ENCODE results near the gene HSD17B12. TPM values are rescaled to one million over a fixed set of nuclear protein-coding genes. Genes with fewer than 3 reads are reported as not detected.

Gene HSD17B12
- total and polyA plus RNA-seq, 2 experiments from 2014 or later = 128 to 168 TPM

GRCh38 chr11:43904742-43905535, 224.4 kb downstream of the HSD17B12 start:
- H3K36me3 Mint-ChIP-seq (ENCODE audit: low read depth) = no peaks in the 10 kb centered on the region
- no peak overlapping the region for H3K27ac ChIP-seq (ENCODE audit: low read depth)
- H3K9me3 Mint-ChIP-seq = no peaks in the 10 kb centered on the region
- ATAC-seq (no peak), DNase-seq (ENCODE audit: low spot score) (no peak)
- H3K79me2 ChIP-seq (replicated peaks; ENCODE audit: insufficient read depth) = no peaks in the 10 kb centered on the region
- no peaks in the 10 kb centered on the region for H3F3A ChIP-seq (replicated peaks; ENCODE audit: low read depth)
- H4K20me1 ChIP-seq (replicated peaks; ENCODE audit: insufficient read depth) = no peaks in the 10 kb centered on the region; the same call in 1 of the 2 replicates
- H3K4me1 Mint-ChIP-seq = no peaks in the 10 kb centered on the region
- H3K4me3 ChIP-seq = no peak overlapping the region
- TF ChIP-seq CREB1 (CRISPR knock-in tag; IDR thresholded peaks at IDR 0.05; ENCODE audit: low read depth) = no peak
- no peak for TF ChIP-seq STAT1 (IDR thresholded peaks at IDR 0.05; ENCODE audit: unreplicated experiment)
- TF ChIP-seq NANOG (IDR thresholded peaks at IDR 0.05; ENCODE audit: borderline replicate concordance) = no peak
- TF ChIP-seq ZNF114 (CRISPR knock-in tag; IDR thresholded peaks at IDR 0.05) = no peak
- TF ChIP-seq JUNB (IDR thresholded peaks at IDR 0.05; ENCODE audit: unreplicated experiment) = no peak
- TF ChIP-seq EZH2phosphoT487 (IDR thresholded peaks at IDR 0.05; ENCODE audit: unreplicated experiment) = no peak
- TF ChIP-seq EZH2 (IDR thresholded peaks at IDR 0.05; ENCODE audit: low read depth, unreplicated experiment) = no peak
- TF ChIP-seq ZNF331 (CRISPR knock-in tag; IDR thresholded peaks at IDR 0.05; ENCODE audit: low read depth) = no peak
- no peak for TF ChIP-seq CTCF (conservative IDR thresholded peaks at IDR 0.05; ENCODE audit: low read depth in 2 of 2)
- TF ChIP-seq REST (IDR thresholded peaks at IDR 0.05; ENCODE audit: unreplicated experiment) = no peak
- TF ChIP-seq POLR2AphosphoS5 (IDR thresholded peaks at IDR 0.05; ENCODE audit: low read depth) = no peak
- no peak for TF ChIP-seq ETS1 (IDR thresholded peaks at IDR 0.05)
- TF ChIP-seq ZNF462 (CRISPR knock-in tag; IDR thresholded peaks at IDR 0.05) = no peak
- H3K4me2 ChIP-seq = no peak overlapping the region
- H3K9me2 ChIP-seq (ENCODE audit: insufficient read depth) = no peaks in the 10 kb centered on the region
- no peak overlapping the region for H3K27ac Mint-ChIP-seq
- no peaks in the 10 kb centered on the region for H3K4me1 ChIP-seq (ENCODE audit: insufficient read depth)
- H3K4me3 Mint-ChIP-seq = no peak overlapping the region
- H3K36me3 ChIP-seq (ENCODE audit: insufficient read depth) = no peaks in the 10 kb centered on the region
- no peak overlapping the region for H2AFZ ChIP-seq
- no peaks in the 10 kb centered on the region for H3K27me3 Mint-ChIP-seq (ENCODE audit: insufficient read depth, low read depth, poor library complexity)
- H3K27me3 ChIP-seq (ENCODE audit: insufficient read depth) = no peaks in the 10 kb centered on the region

Data from GM23338 (cell line).